Measurements from ENCODE around the gene AFF2. TPM values are rescaled to one million over a fixed set of nuclear protein-coding genes. Genes with fewer than 3 reads are reported as not detected.

Gene AFF2
- total and polyA plus RNA-seq, 12 donors = 0.07 to 17.9 (median 1.7) TPM

DNA sequence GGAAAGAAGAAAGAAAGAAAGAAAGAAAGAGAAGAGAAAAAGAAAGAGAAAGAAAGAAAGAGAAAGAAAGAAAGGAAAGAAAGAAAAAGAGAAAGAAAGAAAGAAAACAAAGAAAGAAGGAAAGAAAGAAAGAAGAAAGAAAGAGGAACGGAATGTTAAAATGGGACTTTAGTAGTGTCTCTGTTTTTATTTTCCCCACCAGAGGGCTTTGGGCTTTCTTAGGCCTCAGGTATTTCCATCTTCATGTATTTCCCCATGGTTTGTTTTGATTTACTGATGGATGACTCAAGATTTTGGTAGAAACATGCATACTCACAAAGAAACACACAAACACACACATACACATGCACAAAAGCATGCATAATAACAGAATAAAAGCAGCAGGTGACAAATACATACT is 181.2 kb downstream of the AFF2 start:
- H3K9me3 ChIP-seq (replicated peaks in 1 of 3) = no peaks in the 10 kb centered on the region
- H3K4me3 ChIP-seq = no peak overlapping the region
- intact Hi-C loops (cut with DNase I) = no loop called here
- no peaks in the 10 kb centered on the region for H3K27me3 ChIP-seq
- no peak for DNase-seq
- H3K4me1 ChIP-seq (replicated peaks in 1 of 2) = no peaks in the 10 kb centered on the region
- H3K36me3 ChIP-seq (replicated peaks in 1 of 2) = no peaks in the 10 kb centered on the region
- 59 to 94% (median 85%) methylated on average over 1 of the region's 1 CpG for WGBS, 4 donors
- no peak overlapping the region for H3K27ac ChIP-seq
- no peak for TF ChIP-seq POLR2A (IDR thresholded peaks at IDR 0.05)
- no peak for TF ChIP-seq CTCF (IDR thresholded peaks at IDR 0.05)

DNA sequence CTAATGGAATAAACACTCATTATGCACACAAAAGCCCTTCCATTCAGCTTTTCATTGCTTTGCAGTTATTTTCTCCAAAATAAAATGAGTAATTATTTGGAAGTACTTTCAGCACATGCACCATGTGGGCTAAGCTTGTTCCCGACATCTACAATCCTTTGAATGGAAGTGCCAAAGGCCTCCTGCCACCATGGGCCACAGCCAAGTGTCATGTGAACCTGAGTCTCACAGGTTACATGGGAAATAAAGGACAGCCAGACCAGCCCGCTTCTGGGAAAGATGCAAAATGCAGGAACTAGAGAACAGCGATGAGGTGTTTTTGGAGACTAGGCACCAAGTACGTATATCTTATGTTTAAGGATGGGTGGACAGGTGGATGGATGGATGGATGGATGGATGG is 181.8 kb downstream of the AFF2 start:
- intact Hi-C loops (cut with DNase I) = no loop called here
- no peak overlapping the region for H3K4me3 ChIP-seq
- no peak for DNase-seq
- no peak overlapping the region for H3K27ac ChIP-seq
- no peaks in the 10 kb centered on the region for H3K36me3 ChIP-seq (replicated peaks in 1 of 2)
- H3K9me3 ChIP-seq (replicated peaks in 1 of 3) = no peaks in the 10 kb centered on the region
- no peaks in the 10 kb centered on the region for H3K27me3 ChIP-seq
- no peaks in the 10 kb centered on the region for H3K4me1 ChIP-seq (replicated peaks in 1 of 2)
- WGBS, 4 donors = 76 to 100% (median 88%) methylated on average over 4 of the region's 4 CpGs
- TF ChIP-seq CTCF (IDR thresholded peaks at IDR 0.05) = no peak
- TF ChIP-seq POLR2A (IDR thresholded peaks at IDR 0.05) = no peak

- Histone ChIP-seq H3K4me3 (no peak overlapping the region), H3K4me1 (replicated peaks in 1 of 2) (no peaks in the 10 kb centered on the region), H3K36me3 (replicated peaks in 1 of 2) (no peaks in the 10 kb centered on the region), H3K27ac (no peak overlapping the region), H3K9me3 (replicated peaks in 1 of 3) (no peaks in the 10 kb centered on the region), H3K27me3 (no peaks in the 10 kb centered on the region)
- WGBS, 4 donors = 54 to 86% (median 66%) methylated on average over 2 of the region's 2 CpGs
- intact Hi-C loops (cut with DNase I) = no loop called here
- TF ChIP-seq CTCF (IDR thresholded peaks at IDR 0.05) (no peak), POLR2A (IDR thresholded peaks at IDR 0.05) (no peak)
- DNase-seq = no peak
These were observed 191.0 kb downstream of the AFF2 start for GRCh38 chrX:148691456-148691855.

- Histone ChIP-seq H3K36me3 (replicated peaks in 1 of 2) (no peaks in the 10 kb centered on the region), H3K4me3 (no peak overlapping the region), H3K4me1 (replicated peaks in 1 of 2) (no peaks in the 10 kb centered on the region), H3K9me3 (replicated peaks in 1 of 3) (no peaks in the 10 kb centered on the region), H3K27me3 (no peaks in the 10 kb centered on the region), H3K27ac (no peak overlapping the region)
- TF ChIP-seq CTCF (IDR thresholded peaks at IDR 0.05) (no peak), POLR2A (IDR thresholded peaks at IDR 0.05) (no peak)
- no peak for DNase-seq
- intact Hi-C loops (cut with DNase I) = no loop called here
- WGBS, 4 donors = 69 to 81% (median 76%) methylated on average over 3 of the region's 3 CpGs
These were observed 194.8 kb downstream of the AFF2 start for GRCh38 chrX:148695255-148695654.
